Measurements from ENCODE around the gene MUC4.
"Not testable (repeated sequence)": the region's sequence is repeated elsewhere in the genome, so short reads cannot be mapped to it uniquely, and the experiment has no call there.

MUC4 gene

DNA sequence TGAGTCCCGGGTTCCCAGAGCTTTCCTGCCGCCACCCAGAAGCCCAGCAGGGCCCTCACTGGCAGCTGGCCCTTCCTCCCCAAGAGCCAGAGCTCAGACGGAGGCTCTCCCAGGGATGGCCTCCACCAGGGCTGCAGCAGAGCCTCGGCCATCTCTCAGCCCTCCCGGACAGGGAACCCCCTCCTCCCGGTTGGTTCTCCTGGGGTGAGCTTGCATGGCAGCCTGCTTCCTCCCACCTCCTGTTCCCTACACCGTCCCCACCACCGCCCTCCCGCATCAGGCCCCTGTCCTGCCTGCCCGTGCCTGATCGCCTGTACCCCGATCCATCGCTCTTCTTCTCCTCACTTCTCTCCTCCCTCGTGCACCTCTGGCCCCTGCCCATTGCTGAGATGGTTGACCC lies 24.1 kb upstream of the MUC4 start:
- no peak for DNase-seq (ENCODE audit: low spot score)

- DNase-seq (ENCODE audit: low spot score), result no peak
Observed at GRCh38 chr3:195834675-195835583, 23.2 kb upstream of the MUC4 start.

- no peak for DNase-seq (ENCODE audit: low spot score)
Observed at GRCh38 chr3:195829897-195830254, 18.1 kb upstream of the MUC4 start.

GRCh38 chr3:195828762-195829161 lies 17.0 kb upstream of the MUC4 start:
- no peak for DNase-seq (ENCODE audit: low spot score)

GRCh38 chr3:195825857-195826804 lies 14.4 kb upstream of the MUC4 start:
- no peak for DNase-seq (ENCODE audit: low spot score)

DNA sequence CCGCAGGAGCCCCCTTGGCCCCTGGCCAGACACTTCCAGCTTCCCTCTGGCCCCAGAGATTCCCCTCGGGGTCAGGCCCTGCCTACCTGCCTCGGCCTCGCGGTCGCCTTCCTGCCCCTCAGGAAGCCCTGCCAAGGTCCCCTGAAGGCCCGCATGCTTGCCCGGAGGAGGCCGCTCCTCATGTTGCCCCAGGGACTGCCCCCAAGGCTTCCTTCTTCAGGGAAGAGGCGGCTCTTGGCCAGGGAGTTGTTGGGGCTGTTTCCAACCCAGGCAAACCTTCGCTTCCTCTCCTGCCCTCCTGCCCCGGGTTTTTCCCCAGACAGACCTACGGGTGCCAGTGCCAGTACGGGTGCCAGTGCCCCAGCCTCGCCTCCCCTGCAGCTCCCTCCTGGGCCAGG lies 13.5 kb upstream of the MUC4 start:
- no peak for DNase-seq (ENCODE audit: low spot score)

DNA sequence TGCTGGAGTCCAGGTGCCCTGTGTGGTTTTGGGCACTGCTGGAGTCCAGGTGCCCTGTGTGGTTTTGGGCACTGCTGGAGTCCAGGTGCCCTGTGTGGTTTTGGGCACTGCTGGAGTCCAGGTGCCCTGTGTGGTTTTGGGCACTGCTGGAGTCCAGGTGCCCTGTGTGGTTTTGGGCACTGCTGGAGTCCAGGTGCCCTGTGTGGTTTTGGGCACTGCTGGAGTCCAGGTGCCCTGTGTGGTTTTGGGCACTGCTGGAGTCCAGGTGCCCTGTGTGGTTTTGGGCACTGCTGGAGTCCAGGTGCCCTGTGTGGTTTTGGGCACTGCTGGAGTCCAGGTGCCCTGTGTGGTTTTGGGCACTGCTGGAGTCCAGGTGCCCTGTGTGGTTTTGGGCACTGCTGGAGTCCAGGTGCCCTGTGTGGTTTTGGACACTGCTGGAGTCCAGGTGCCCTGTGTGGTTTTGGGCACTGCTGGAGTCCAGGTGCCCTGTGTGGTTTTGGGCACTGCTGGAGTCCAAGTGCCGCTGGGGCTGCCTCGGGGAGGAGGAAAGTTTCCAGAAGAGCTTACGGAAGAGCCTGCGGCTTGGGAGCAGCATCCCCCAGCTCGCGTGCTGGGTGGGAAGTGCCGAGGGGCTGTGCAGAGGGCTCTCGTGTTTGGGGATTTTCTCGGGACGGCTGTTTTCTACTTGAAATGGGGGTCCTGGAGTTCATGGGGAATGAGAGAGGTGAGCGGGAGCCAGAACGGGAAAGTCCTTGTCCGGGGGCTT lies 12.9 kb upstream of the MUC4 start:
- DNase-seq (ENCODE audit: low spot score), result not testable (repeated sequence)

DNA sequence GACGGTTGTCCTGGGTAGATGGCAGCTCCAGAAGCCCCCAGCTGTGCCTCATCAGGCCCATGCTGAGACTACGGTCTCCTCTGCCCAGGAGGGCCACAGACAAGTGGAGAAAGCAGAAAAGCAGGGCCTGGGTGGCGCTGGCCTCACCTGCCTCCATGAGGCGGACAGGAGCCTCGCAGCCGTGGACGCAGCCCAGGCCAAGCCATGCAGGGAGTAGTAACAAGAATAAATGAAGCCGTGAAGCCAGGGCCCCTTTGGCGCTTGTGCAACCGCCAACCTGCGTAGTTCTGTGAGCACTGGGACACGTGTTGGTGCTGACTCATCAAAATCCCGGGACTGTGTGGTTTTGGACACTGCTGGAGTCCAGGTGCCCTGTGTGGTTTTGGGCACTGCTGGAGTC lies 12.3 kb upstream of the MUC4 start:
- no peak for DNase-seq (ENCODE audit: low spot score)

- DNase-seq (ENCODE audit: low spot score), result no peak
Observed at GRCh38 chr3:195823280-195823679, 11.6 kb upstream of the MUC4 start.

- no peak for DNase-seq (ENCODE audit: low spot score)
Observed at GRCh38 chr3:195822131-195822696, 10.5 kb upstream of the MUC4 start.

DNA sequence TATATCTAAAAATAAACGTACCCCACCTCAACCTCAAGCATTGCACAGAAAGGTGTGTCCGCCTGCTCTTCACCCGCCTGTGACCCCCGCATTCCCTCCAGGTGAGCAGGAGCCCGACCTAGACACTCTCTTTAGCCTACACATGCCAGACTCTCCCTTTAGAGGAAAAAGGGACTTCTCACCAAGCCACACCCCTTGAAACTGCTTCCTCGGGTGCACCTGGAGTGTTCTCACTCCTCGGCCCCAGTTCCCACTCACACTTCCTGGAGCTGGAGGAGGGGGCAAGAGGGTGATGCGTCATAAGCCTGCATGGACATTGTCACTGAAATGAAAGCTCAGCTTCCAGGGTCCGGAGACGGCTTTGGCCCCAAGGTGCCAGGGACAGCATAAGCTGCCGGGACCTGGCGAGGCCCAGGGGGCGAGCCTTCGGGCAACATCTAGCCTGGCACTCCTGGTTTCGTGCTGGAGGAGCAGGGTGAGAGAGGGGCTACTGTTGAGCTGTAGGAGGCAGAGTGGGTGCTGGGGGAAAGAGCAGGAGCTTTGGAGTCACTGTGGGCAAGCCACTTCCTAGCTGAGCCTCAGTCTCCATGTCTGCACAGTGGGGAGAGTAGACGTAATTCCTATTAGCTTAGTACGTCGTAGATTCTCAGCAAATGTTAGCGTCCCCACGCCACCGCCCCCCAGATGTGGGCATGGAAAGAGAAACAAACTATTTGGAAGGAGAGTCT lies 9.8 kb upstream of the MUC4 start:
- DNase-seq (ENCODE audit: low spot score), result no peak

DNA sequence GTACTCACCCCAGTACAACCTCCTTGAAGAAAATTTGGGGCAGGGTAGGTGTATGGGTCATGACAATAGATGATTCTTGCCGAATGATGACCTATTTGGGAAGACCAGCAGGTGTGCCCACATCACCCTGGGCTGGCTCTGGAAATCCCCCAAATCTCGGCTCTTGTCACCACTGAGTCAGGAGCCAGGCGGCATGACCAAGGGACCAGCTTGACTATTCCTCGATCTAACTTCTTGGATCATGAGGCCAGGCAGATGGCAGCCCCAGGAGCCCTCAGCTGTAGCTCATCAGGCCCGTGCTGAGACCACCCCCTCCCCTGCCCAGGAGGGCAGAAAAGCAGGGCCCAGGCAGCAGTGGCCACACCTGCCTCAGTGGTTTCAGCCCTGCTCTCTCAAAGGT lies 9.2 kb upstream of the MUC4 start:
- no peak for DNase-seq (ENCODE audit: low spot score)

- no peak for DNase-seq (ENCODE audit: low spot score)
Observed at GRCh38 chr3:195820186-195820585, 8.5 kb upstream of the MUC4 start.

- DNase-seq (ENCODE audit: low spot score), result no peak
Observed at GRCh38 chr3:195818301-195818700, 6.6 kb upstream of the MUC4 start.

DNA sequence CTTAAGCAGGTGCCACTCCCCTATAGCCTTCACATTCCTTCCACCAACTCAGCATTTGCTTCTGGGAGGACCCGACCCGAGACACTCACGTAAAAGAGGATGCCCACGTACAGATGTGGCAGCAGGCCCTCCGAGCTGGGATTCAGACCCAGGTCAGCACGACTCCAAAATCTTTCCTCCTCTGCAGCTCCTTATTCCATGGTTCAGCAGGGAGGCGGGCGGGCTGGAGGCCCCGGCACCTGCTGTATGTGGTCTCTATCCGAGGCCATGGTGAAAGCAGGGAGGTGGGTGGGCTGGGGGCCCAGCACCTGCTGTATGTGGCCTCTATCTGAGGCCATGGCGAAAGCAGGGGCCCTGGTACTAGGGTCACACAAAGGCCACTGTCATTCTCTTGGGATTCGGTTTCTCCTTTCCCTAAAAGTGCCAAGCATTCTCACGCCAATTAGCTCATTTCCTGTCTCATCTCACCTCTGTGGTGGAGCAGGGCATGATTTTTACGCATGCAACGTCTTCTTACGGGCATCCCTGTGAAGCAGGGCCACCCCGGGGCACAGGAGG lies 5.9 kb upstream of the MUC4 start:
- no peak for DNase-seq (ENCODE audit: low spot score)

GRCh38 chr3:195816276-195816913 lies 4.7 kb upstream of the MUC4 start:
- not testable (repeated sequence) for DNase-seq (ENCODE audit: low spot score)

- DNase-seq (ENCODE audit: low spot score), result no peak
Observed at GRCh38 chr3:195815169-195815771, 3.5 kb upstream of the MUC4 start.

- no peak for DNase-seq (ENCODE audit: low spot score)
Observed at GRCh38 chr3:195813916-195814640, 2.3 kb upstream of the MUC4 start.

- no peak for DNase-seq (ENCODE audit: low spot score)
Observed at GRCh38 chr3:195812366-195812765, 637 bp upstream of the MUC4 start.

All from AG08396 (cell line).